Gastrocnemius medialis (tissue), 4 donors: ENCODE data around the gene GULP1. TPM values are rescaled to one million over a fixed set of nuclear protein-coding genes. Genes with fewer than 3 reads are reported as not detected.
"Not testable (repeated sequence)": the region's sequence is repeated elsewhere in the genome, so short reads cannot be mapped to it uniquely, and the experiment has no call there.

Experiments
- ATAC-seq, 2 donors: fragments of 150-250 bp; one replicate each; pipeline ENCODE4 v1.9.1; 2016
- DNase-seq, 2 donors: peaks; one replicate each; pipeline ENCODE4 v3.0.0-alpha.2; 2019
- H3K27ac ChIP-seq, 4 donors: fragments of 200-600 bp; sonication (generic); 1 replicate in 1 of 4; 2 replicates in 3 of 4; pipeline ENCODE4 v1.5.1; 2016 to 2018; ENCODE audit warnings: mild to moderate bottlenecking in 2 of 4, moderate library complexity in 1 of 4
- H3K27me3 ChIP-seq, 3 donors: fragments of 200-600 bp; sonication (generic) in 2 of 3; 1 replicate in 1 of 3; 2 replicates in 2 of 3; pipeline versions ENCODE4 v1.5.1 to v1.6.0; 2016 to 2019; ENCODE audit warnings: mild to moderate bottlenecking in 1 of 3, moderate library complexity in 1 of 3
- H3K36me3 ChIP-seq, 2 donors: fragments of 200-600 bp; sonication (generic) in 1 of 2; one replicate each; pipeline ENCODE4 v1.5.1; 2017 to 2018
- H3K4me1 ChIP-seq, 2 donors: fragments of 200-600 bp; sonication (generic) in 1 of 2; one replicate each; pipeline ENCODE4 v1.5.1; 2016 to 2017; ENCODE audit warnings: mild to moderate bottlenecking in 2 of 2
- H3K4me3 ChIP-seq, 4 donors: fragments of 200-600 bp; sonication (generic) in 3 of 4; 1 replicate in 1 of 4; 2 replicates in 3 of 4; pipeline ENCODE4 v1.5.1; 2016 to 2019; ENCODE audit warnings: mild to moderate bottlenecking in 2 of 4
- H3K9me3 ChIP-seq, 3 donors: fragments of 200-600 bp; sonication (generic) in 2 of 3; 1 replicate in 1 of 3; 2 replicates in 2 of 3; pipeline ENCODE4 v1.5.1; 2016 to 2019
- POLR2A ChIP-seq, 2 donors: fragments of 450-650 bp; IDR thresholded peaks; one replicate each; pipeline ENCODE4 v1.6.1; 2017; ENCODE audit warnings: antibody characterized with exemption in 2 of 2, mild to moderate bottlenecking in 2 of 2, moderate library complexity in 2 of 2
- in situ Hi-C, 4 donors: fragments of 200-750 bp; cut with MboI; loops; one replicate each; pipeline versions ENCODE4 v1.15.0 to v1.8.0; 2017; ENCODE audit warnings: low sequenced_read_pairs in 4 of 4
- intact Hi-C: fragments of 100-400 bp; cut with DNase I; formaldehyde crosslinking; loops from one replicate; pipeline ENCODE4 v1.15.1; 2023; ENCODE audit warnings: low total_unique reads
- total RNA-seq, 4 donors: library from RNA; depleted of rRNA; stranded (reverse); fragments of >200 nt; gene quantifications; one replicate each; pipeline versions ENCODE4 v1.1.0 to v1.2.3, GENCODE V29; 2016
- TF ChIP-seq, protein P1 (sequence below), 5 experiments: fragments of 450-650 bp in 3 of 5; fragments of 200-600 bp in 2 of 5; sonication (generic) in 2 of 5; IDR thresholded peaks in 4 of 5; conservative IDR thresholded peaks in 1 of 5; 1 replicate in 4 of 5; 2 replicates in 1 of 5; pipeline ENCODE4 v1.5.1; 2016 to 2019; ENCODE audit warnings: antibody characterized with exemption in 5 of 5, mild to moderate bottlenecking in 3 of 5, moderate library complexity in 3 of 5

Gene GULP1
- total RNA-seq, 4 donors from 2014 or later, result 7.3 to 16.4 (median 12.1) TPM

DNA sequence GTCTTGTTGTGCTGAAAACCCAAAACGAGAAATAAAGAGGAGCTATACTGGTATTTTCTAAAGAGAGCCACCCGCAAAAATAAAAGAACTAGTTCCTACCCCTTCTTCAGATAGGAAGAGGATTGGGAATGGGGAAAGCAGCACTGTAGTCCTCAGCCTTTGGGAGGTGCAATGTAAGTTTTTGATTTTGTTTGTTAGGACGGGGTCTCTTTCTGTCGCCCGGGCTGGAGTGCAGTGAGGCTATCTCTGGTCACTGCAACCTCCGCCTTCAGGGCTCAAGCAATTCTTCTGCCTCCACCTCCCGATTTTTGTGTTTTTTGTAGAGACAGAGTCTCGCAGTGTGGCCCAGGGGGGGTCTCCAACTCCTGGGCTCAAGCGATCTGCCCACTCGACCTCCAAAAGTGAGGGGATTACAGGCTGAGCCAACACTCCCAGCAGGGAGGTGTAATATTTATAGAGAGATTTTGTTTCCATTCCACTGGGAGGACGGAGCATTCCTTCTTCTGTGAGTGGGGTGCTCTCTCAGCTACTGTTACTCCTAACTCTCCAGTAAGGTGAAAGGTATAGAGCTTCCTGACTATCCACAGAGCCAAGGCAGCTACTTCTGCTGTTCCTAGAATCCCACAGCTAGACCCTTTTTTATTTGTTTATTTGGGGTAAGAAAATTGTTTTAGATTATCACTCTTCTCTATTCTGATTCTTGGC, 13.1 kb upstream of the GULP1 start:
- Histone ChIP-seq H3K9me3 (no peaks in the 10 kb centered on the region), H3K36me3 (no peaks in the 10 kb centered on the region), H3K4me3 (no peak overlapping the region), H3K27ac (no peak overlapping the region), H3K4me1 (no peaks in the 10 kb centered on the region), H3K27me3 (no peaks in the 10 kb centered on the region)
- DNase-seq (no peak), ATAC-seq (no peak)
- TF ChIP-seq POLR2A (IDR thresholded peaks at IDR 0.05), result no peak
- TF ChIP-seq, protein P1, sequence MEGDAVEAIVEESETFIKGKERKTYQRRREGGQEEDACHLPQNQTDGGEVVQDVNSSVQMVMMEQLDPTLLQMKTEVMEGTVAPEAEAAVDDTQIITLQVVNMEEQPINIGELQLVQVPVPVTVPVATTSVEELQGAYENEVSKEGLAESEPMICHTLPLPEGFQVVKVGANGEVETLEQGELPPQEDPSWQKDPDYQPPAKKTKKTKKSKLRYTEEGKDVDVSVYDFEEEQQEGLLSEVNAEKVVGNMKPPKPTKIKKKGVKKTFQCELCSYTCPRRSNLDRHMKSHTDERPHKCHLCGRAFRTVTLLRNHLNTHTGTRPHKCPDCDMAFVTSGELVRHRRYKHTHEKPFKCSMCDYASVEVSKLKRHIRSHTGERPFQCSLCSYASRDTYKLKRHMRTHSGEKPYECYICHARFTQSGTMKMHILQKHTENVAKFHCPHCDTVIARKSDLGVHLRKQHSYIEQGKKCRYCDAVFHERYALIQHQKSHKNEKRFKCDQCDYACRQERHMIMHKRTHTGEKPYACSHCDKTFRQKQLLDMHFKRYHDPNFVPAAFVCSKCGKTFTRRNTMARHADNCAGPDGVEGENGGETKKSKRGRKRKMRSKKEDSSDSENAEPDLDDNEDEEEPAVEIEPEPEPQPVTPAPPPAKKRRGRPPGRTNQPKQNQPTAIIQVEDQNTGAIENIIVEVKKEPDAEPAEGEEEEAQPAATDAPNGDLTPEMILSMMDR (IDR thresholded peaks at IDR 0.05 in 4 of 5, conservative IDR thresholded peaks at IDR 0.05 in 1 of 5), result no peak
- in situ Hi-C loops, result no loop called here
- intact Hi-C loops, result no loop called here

DNA sequence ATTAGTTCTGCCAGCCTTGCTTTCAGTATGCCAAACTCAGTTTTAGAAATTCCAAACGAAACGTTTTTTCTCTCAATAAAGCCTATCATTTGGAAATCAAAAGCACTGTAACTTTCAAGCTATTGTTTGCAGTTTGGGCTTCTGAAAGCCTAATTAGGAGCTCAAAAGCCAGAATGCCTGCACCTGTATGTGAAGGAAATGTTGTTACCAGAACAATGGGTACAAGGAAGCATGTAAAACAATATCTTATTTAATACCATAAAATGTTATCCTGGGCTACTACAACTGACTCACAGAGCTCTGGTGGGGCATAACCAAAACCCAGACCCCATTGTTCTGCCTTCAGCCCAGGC, 12.6 kb upstream of the GULP1 start:
- intact Hi-C loops, result no loop called here
- in situ Hi-C loops, result no loop called here
- Histone ChIP-seq H3K4me3 (no peak overlapping the region), H3K36me3 (no peaks in the 10 kb centered on the region), H3K27me3 (no peaks in the 10 kb centered on the region), H3K9me3 (no peaks in the 10 kb centered on the region), H3K27ac (no peak overlapping the region), H3K4me1 (no peaks in the 10 kb centered on the region)
- no peak for ATAC-seq
- TF ChIP-seq POLR2A (IDR thresholded peaks at IDR 0.05), result no peak
- TF ChIP-seq, protein P1 (IDR thresholded peaks at IDR 0.05 in 4 of 5, conservative IDR thresholded peaks at IDR 0.05 in 1 of 5), result no peak
- no peak for DNase-seq

DNA sequence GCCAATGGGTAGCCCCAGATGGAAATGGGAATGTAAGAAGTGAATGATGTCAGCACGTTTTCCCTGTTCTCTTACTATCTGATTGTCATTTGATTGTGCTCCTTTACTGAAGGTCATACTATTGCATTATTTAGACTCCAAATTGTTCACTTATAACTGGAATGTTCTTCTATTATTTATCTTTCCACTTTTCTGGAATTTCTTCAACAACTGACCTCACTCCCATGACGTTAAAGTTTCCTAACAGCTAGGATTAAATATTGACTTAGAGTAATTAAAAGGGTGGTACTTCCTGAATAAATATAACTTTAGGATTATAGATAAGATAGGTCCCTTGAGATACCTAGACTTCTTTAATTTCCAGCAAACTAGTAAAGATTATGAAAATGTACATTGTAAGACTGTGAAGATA, 10.9 kb upstream of the GULP1 start:
- intact Hi-C loops, result no loop called here
- in situ Hi-C loops, result no loop called here
- no peaks in the 10 kb centered on the region for H3K4me1 ChIP-seq
- TF ChIP-seq POLR2A (IDR thresholded peaks at IDR 0.05), result no peak
- TF ChIP-seq, protein P1 (IDR thresholded peaks at IDR 0.05 in 4 of 5, conservative IDR thresholded peaks at IDR 0.05 in 1 of 5), result no peak
- H3K27me3 ChIP-seq, result no peaks in the 10 kb centered on the region
- DNase-seq, result no peak
- H3K4me3 ChIP-seq, result no peak overlapping the region
- no peaks in the 10 kb centered on the region for H3K9me3 ChIP-seq
- H3K36me3 ChIP-seq, result no peaks in the 10 kb centered on the region
- no peak overlapping the region for H3K27ac ChIP-seq
- no peak for ATAC-seq

DNA sequence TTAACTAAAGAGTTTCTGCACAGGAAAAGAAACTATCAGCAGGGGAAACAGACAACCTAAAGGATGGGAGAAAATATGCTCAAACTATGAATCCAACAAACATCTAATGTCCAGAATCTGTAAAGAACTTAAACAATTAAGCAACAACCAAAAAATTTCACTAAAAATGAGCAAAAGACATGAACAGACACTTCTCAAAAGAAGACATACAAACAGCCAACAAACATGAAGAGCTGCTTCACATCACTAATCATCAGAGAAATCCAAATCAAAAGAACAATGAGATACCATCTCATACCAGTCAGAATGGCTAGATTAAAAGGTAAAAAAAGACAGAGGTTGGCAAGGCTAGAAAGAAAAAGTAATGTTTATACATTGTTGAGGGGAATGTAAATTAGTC, 8.8 kb upstream of the GULP1 start:
- intact Hi-C loops, result no loop called here

DNA sequence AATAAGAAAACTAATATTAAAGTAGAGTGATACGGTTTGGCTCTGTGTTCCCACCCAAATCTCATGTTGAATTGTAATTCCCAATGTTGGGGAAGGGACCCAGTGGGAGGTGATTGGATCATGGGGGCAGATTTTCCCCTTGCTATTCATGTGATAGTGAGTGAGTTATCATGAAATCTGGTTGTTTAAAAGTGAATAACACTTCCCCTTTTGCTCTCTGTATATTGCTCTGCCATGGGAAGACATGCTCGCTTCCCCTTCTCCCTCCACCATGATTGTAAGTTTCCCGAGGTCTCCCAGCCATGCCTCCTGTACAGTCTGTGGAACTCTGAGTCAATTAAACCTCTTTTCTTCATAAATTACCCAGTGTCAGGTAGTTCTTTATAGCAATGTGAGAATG, 7.4 kb upstream of the GULP1 start:
- intact Hi-C loops, H3K9me3 ChIP-seq, H3K4me1 ChIP-seq, H3K27ac ChIP-seq, in situ Hi-C loops, H3K27me3 ChIP-seq, H3K4me3 ChIP-seq, H3K36me3 ChIP-seq, ATAC-seq, DNase-seq: not testable (repeated sequence)

More for the DNA sequence above, 8.8 kb upstream of the GULP1 start:
- TF ChIP-seq, protein P1 (IDR thresholded peaks at IDR 0.05 in 4 of 5, conservative IDR thresholded peaks at IDR 0.05 in 1 of 5), result no peak
- no peak for TF ChIP-seq POLR2A (IDR thresholded peaks at IDR 0.05)
- Histone ChIP-seq H3K4me1 (no peaks in the 10 kb centered on the region), H3K4me3 (no peak overlapping the region), H3K9me3 (no peaks in the 10 kb centered on the region), H3K27ac (no peak overlapping the region), H3K27me3 (no peaks in the 10 kb centered on the region), H3K36me3 (no peaks in the 10 kb centered on the region)
- DNase-seq (no peak), ATAC-seq (no peak)
- in situ Hi-C loops, result no loop called here
